DMS 273 treated with DMSO at 0.1 percent for 48 hours (cell line): ENCODE measurements around the gene PDE6G.
A peak's percentile ranks its signal among the peaks of the same experiment; 100 is the strongest.
"Not testable (repeated sequence)": the region's sequence is repeated elsewhere in the genome, so short reads cannot be mapped to it uniquely, and the experiment has no call there.

Experiments used
- DNase-seq: peaks from one replicate; lab custom pipeline; 2025; lab: John Stamatoyannopoulos, UW

PDE6G gene

DNA sequence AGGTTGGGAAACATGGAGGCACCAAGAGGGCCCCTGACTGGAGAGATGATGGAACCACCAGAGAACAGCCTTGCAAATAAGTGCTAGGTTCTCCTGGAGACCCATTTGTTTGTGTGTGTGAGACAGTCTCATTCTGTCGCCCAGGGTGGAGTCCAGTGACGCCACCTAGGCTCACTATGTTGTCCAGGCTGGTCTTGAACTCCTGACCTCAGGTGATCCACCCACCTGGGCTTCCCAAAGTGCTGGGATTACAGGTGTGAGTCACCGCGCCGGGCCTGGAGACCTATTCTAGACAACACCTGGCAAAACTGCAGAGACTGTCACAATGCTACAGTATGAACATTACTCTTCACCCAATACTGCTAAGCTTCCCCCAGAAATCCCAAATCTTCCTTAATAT, 20.9 kb downstream of the PDE6G start:
- DNase-seq, result no peak

DNA sequence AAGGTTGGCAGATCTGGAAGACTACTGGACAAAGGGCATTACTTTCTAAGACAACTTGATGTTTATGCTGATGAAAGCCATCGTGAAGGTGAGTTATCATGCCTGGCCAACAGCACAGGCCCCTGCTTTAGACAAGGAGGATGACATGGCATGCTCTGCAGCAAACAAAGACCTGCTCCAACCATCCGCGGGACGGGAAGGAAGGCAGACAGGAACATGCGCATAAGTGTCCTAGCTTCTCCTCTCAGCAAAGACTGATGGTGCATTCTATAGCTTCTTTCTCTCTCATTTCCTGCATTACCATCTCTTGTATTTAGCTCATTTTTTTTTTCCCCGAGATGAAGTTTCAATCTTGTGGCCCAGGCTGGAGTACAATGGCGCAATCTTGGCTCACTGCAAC, 24.9 kb downstream of the PDE6G start:
- DNase-seq, result no peak

DNA sequence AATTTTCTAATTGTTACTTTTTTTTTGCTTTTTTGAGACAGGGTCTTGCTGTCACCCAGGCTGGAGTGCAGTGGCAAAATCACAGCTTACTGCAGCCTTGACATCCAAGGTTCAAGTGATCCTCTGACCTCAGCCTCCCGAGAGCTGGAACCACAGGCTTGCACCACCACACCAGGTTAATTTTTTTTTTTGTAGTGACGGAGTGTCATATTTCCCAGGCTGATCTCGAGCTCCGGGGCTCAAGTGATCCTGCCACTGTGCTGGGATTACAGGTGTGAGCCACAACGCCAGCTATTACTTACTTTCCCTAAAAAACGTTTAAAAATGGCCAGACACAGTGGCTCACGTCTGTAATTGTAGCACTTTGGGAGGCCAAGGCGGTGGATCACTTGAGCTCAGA, 26.1 kb downstream of the PDE6G start:
- no peak for DNase-seq

DNA sequence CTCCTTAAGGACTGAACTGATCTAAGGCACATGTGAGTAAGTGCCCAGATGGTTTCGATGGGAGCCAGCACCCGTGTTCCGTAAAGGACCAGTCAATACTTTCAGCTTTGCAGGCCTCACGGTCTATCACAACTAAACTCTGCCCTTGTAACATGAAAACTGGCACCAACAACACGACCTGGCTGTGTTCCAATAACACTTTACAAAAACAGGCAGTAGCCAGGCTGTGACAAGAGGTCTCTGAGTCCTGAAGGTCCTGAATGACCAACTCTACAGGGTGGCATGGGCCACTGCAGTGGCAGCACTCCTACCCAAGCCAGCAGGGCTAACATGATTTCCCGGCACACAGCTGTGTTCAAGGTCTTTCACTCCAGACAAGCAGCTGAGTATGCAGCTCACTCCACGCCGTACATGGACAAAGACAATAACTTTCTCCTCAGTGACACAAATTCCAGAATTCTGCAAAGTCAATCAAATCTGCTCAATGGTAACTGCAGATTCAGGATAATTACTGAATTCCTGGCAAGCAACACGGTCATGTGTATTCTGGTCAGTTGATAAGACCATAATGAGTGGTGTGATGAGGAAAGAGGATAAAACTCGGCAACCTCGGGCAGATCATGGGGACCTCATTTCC, 34.7 kb downstream of the PDE6G start:
- no peak for DNase-seq

DNA sequence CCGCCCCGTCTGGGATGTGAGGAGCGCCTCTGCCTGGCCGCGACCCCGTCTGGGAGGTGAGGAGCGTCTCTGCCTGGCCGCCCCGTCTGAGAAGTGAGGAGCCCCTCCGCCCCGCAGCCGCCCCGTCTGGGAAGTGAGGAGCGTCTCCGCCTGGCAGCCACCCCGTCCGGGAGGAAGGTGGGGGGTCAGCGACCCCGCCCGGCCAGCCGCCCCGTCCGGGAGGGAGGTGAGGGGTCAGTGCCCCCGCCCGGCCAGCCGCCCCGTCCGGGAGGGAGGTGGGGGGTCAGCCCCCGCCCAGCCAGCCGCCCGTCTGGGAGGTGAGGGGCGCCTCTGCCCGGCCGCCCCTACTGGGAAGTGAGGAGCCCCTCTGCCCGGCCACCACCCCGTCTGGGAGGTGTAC, 38.0 kb downstream of the PDE6G start:
- not testable (repeated sequence) for DNase-seq

- no peak for DNase-seq
Observed at GRCh38 chr17:81616877-81617276, 39.5 kb downstream of the PDE6G start.

DNA sequence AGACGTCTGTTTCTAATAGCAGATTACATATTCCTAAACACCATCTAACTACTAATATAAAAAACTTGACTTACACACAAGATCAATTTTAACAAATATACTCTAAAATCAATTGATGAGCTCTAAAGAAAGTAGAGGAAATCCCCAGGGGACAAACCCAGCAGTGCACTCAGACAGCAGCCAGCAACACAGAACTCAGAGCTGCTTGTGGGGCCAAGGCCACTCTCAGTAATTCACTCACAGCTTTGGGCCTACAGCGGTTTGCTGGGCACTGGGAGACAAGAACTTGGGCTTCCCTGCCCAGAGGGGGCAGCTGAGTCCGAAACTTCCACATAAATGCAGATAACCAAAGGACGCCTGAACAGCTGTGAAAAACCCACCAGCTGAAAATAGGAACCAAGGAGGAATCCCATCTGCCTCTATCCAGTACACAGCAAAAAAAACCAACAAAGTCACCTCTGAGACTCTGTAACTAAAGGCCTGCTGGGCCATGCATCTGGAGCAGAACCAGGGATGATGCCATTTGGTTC, 40.9 kb downstream of the PDE6G start:
- DNase-seq, result no peak

- DNase-seq, result no peak
Observed at GRCh38 chr17:81612172-81612970, 44.0 kb downstream of the PDE6G start.

- no peak for DNase-seq
Observed at GRCh38 chr17:81609541-81610311, 46.6 kb downstream of the PDE6G start.

GRCh38 chr17:81608605-81609004, 47.7 kb downstream of the PDE6G start:
- DNase-seq, result no peak

GRCh38 chr17:81608082-81608481, 48.3 kb downstream of the PDE6G start:
- DNase-seq, result no peak

- DNase-seq, result no peak
Observed at GRCh38 chr17:81607431-81607830, 48.9 kb downstream of the PDE6G start.

GRCh38 chr17:81603846-81604610, 52.3 kb downstream of the PDE6G start:
- DNase-seq, result no peak

GRCh38 chr17:81601525-81602120, 54.7 kb downstream of the PDE6G start:
- DNase-seq, result peak; percentile 14
